DMS114 treated with DMSO at 0.1 percent for 48 hours (cell line): Measurements from ENCODE around the gene ZNF521.

Source experiments
- DNase-seq: peaks from one replicate; lab custom pipeline; 2025; ENCODE audit not compliant: unreplicated experiment; lab: John Stamatoyannopoulos, UW

ZNF521 gene

GRCh38 chr18:25080211-25080610 is 271.8 kb downstream of the ZNF521 start:
- DNase-seq: no peak

GRCh38 chr18:25077944-25078723 is 273.8 kb downstream of the ZNF521 start:
- DNase-seq: no peak

- DNase-seq: no peak
These were observed 274.7 kb downstream of the ZNF521 start for GRCh38 chr18:25077038-25077943.

- no peak for DNase-seq
These were observed 276.2 kb downstream of the ZNF521 start for GRCh38 chr18:25075783-25076182.

- DNase-seq: no peak
These were observed 276.6 kb downstream of the ZNF521 start for GRCh38 chr18:25075331-25075730.

GRCh38 chr18:25074925-25075324 is 277.0 kb downstream of the ZNF521 start:
- DNase-seq: no peak

- DNase-seq: no peak
These were observed 279.8 kb downstream of the ZNF521 start for GRCh38 chr18:25072205-25072604.

- no peak for DNase-seq
These were observed 284.5 kb downstream of the ZNF521 start for GRCh38 chr18:25067275-25068025.

GRCh38 chr18:25066516-25066915 is 285.4 kb downstream of the ZNF521 start:
- no peak for DNase-seq

GRCh38 chr18:25062720-25063119 is 289.2 kb downstream of the ZNF521 start:
- no peak for DNase-seq

GRCh38 chr18:25061395-25061794 is 290.6 kb downstream of the ZNF521 start:
- no peak for DNase-seq

- no peak for DNase-seq
These were observed 293.4 kb downstream of the ZNF521 start for GRCh38 chr18:25058521-25058920.

- DNase-seq: no peak
These were observed 294.4 kb downstream of the ZNF521 start for GRCh38 chr18:25057491-25058050.

- no peak for DNase-seq
These were observed 295.5 kb downstream of the ZNF521 start for GRCh38 chr18:25056429-25056828.

- DNase-seq: no peak
These were observed 296.9 kb downstream of the ZNF521 start for GRCh38 chr18:25055076-25055475.

GRCh38 chr18:25053466-25053865 is 298.5 kb downstream of the ZNF521 start:
- DNase-seq: no peak

- no peak for DNase-seq
These were observed 299.4 kb downstream of the ZNF521 start for GRCh38 chr18:25052511-25052921.

GRCh38 chr18:25050605-25051004 is 301.4 kb downstream of the ZNF521 start:
- DNase-seq: no peak

GRCh38 chr18:25047983-25048382 is 304.0 kb downstream of the ZNF521 start:
- no peak for DNase-seq

- no peak for DNase-seq
These were observed 304.5 kb downstream of the ZNF521 start for GRCh38 chr18:25047421-25047820.

- no peak for DNase-seq
These were observed 307.3 kb downstream of the ZNF521 start for GRCh38 chr18:25044694-25045093.
